ENCODE measurements around the gene GP1BB.

The GP1BB gene

GRCh38 chr22:19678949-19679521, 44.3 kb upstream of the GP1BB start:
- Histone ChIP-seq H3K9me3 (no peaks in the 10 kb centered on the region), H3K27ac (no peak overlapping the region), H3K27me3 (peaks cover 0 to 15% of the 10 kb centered on the region in 2 donors), H3K36me3 (no peaks in the 10 kb centered on the region), H3K4me3 (no peak overlapping the region), H3K4me1 (no peaks in the 10 kb centered on the region)
- no peak for DNase-seq
- no peak for TF ChIP-seq CTCF (IDR thresholded peaks at IDR 0.05)
- intact Hi-C loops (cut with DNase I; ENCODE audit: low total_unique reads): loop anchor here (5.0 kb wide), 1 partner anchor 38 kb away; no protein-coding TSS in a partner anchor

DNA sequence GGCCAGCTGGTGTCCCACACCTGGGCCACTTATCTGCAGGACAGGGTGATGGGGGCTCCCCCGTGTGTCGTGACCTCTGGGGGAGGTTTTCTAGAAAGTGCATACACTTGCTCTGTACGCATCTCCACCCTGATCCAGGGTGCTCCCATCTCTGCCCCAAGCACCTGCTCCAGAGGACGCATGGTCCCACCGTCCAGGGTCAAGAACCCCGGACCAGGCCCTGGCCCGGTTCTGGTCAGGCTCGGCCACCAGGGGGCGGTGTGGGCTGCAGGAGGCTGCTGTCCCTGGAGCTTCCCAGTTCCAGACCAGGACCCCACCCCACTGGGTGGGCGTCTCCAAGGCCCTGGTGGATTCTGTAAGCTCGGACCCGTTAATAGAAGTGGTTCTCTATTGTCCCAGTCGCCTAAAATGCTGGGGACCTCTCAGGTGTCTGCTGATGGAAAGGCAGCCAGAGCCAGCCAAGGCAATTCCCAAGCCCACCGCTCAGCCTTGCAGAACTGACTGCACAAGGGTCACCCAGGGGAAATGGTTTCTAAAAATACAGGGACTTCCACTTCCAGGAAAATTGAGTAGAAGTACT, 43.7 kb upstream of the GP1BB start:
- peak; percentile 71 to 78 for TF ChIP-seq CTCF (IDR thresholded peaks at IDR 0.05)
- Histone ChIP-seq H3K4me3 (no peak overlapping the region), H3K27me3 (peaks cover 0 to 15% of the 10 kb centered on the region in 2 donors), H3K9me3 (no peaks in the 10 kb centered on the region), H3K36me3 (no peaks in the 10 kb centered on the region), H3K4me1 (no peaks in the 10 kb centered on the region), H3K27ac (no peak overlapping the region)
- no peak for DNase-seq
- intact Hi-C loops (cut with DNase I; ENCODE audit: low total_unique reads): loop anchor here (5.0 kb wide), 1 partner anchor 38 kb away; no protein-coding TSS in a partner anchor

DNA sequence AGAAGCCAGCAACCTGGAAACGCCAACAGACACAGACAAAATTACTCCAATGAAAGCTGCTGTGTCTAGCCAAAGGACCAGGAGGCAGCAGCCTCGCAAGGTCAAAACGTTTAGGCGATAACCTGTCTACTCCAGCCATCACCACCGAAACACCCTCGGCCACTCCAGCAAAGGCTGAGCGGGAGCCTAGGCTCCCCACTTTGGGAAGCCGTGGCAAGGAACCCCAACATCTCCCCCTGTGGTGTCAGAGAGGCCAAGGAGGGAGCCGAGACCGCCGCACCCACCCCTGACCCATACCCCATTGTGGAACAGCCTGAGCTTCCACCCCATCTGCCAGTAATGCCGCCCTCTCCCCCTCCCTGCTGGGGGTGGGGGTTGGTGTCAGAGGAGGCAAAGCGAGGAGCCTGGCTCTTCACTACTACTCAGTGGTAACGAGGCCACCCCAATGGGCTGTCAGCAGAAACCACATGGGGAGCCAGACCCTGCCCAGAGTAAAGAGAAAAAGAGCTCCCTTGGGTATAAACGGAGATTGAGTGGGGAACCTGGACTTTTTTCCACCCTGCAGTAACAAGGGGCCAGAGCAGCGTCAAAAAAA, 43.0 kb upstream of the GP1BB start:
- no peak for DNase-seq
- intact Hi-C loops (cut with DNase I; ENCODE audit: low total_unique reads): no loop called here
- no peaks in the 10 kb centered on the region for H3K4me1 ChIP-seq
- H3K4me3 ChIP-seq: no peak overlapping the region
- no peak for TF ChIP-seq CTCF (IDR thresholded peaks at IDR 0.05)
- H3K27me3 ChIP-seq: peaks cover 0 to 15% of the 10 kb centered on the region in 2 donors
- no peaks in the 10 kb centered on the region for H3K36me3 ChIP-seq
- H3K9me3 ChIP-seq: no peaks in the 10 kb centered on the region
- no peak overlapping the region for H3K27ac ChIP-seq

- no peak for DNase-seq
- no peak overlapping the region for H3K4me3 ChIP-seq
- no peak for TF ChIP-seq CTCF (IDR thresholded peaks at IDR 0.05)
- no peak overlapping the region for H3K27ac ChIP-seq
- H3K9me3 ChIP-seq: no peaks in the 10 kb centered on the region
- peaks cover 0 to 15% of the 10 kb centered on the region in 2 donors for H3K27me3 ChIP-seq
- no peaks in the 10 kb centered on the region for H3K36me3 ChIP-seq
- intact Hi-C loops (cut with DNase I; ENCODE audit: low total_unique reads): no loop called here
- H3K4me1 ChIP-seq: no peaks in the 10 kb centered on the region
Measured at GRCh38 chr22:19680911-19681862, 42.2 kb upstream of the GP1BB start.

- intact Hi-C loops (cut with DNase I; ENCODE audit: low total_unique reads): no loop called here
Measured at GRCh38 chr22:19681863-19682245, 41.5 kb upstream of the GP1BB start.

More at GRCh38 chr22:19681863-19682245, 41.5 kb upstream of the GP1BB start:
- no peak overlapping the region for H3K27ac ChIP-seq
- H3K36me3 ChIP-seq: no peaks in the 10 kb centered on the region
- no peak for TF ChIP-seq CTCF (IDR thresholded peaks at IDR 0.05)
- H3K27me3 ChIP-seq: peaks cover 0 to 15% of the 10 kb centered on the region in 2 donors
- H3K4me1 ChIP-seq: no peaks in the 10 kb centered on the region
- no peaks in the 10 kb centered on the region for H3K9me3 ChIP-seq
- no peak for DNase-seq
- H3K4me3 ChIP-seq: no peak overlapping the region
